ENCODE results near the gene CBLN1.

The CBLN1 gene

GRCh38 chr16:49281480-49281842 lies at the start of gene CBLN1:
CBLN1 (minus strand) TSS chr16:49281838; CDS start chr16:49281465, 373 bp downstream.
- DNase-seq (ENCODE audit: low read depth): no peak

- DNase-seq (ENCODE audit: low read depth): no peak
Observed at GRCh38 chr16:49330562-49331201, 49.0 kb upstream of the CBLN1 start.

- no peak for DNase-seq (ENCODE audit: low read depth)
Observed at GRCh38 chr16:49328325-49328724, 46.7 kb upstream of the CBLN1 start.

- DNase-seq (ENCODE audit: low read depth): no peak
Observed at GRCh38 chr16:49327466-49327865, 45.8 kb upstream of the CBLN1 start.

- DNase-seq (ENCODE audit: low read depth): no peak
Observed at GRCh38 chr16:49324703-49325102, 43.1 kb upstream of the CBLN1 start.

GRCh38 chr16:49315602-49316001 lies 34.0 kb upstream of the CBLN1 start:
- no peak for DNase-seq (ENCODE audit: low read depth)

GRCh38 chr16:49312389-49312985 lies 30.8 kb upstream of the CBLN1 start:
- no peak for DNase-seq (ENCODE audit: low read depth)

GRCh38 chr16:49311823-49312222 lies 30.2 kb upstream of the CBLN1 start:
- no peak for DNase-seq (ENCODE audit: low read depth)

GRCh38 chr16:49307176-49307575 lies 25.5 kb upstream of the CBLN1 start:
- no peak for DNase-seq (ENCODE audit: low read depth)

- DNase-seq (ENCODE audit: low read depth): no peak
Observed at GRCh38 chr16:49305406-49305805, 23.8 kb upstream of the CBLN1 start.

- DNase-seq (ENCODE audit: low read depth): no peak
Observed at GRCh38 chr16:49292413-49292812, 10.8 kb upstream of the CBLN1 start.

GRCh38 chr16:49287572-49287971 lies 5.9 kb upstream of the CBLN1 start:
- no peak for DNase-seq (ENCODE audit: low read depth)

GRCh38 chr16:49284962-49285361 lies 3.3 kb upstream of the CBLN1 start:
- no peak for DNase-seq (ENCODE audit: low read depth)

- DNase-seq (ENCODE audit: low read depth): no peak
Observed at GRCh38 chr16:49283376-49284049, 1.9 kb upstream of the CBLN1 start.

- DNase-seq (ENCODE audit: low read depth): no peak
Observed at GRCh38 chr16:49282690-49283375, 1.2 kb upstream of the CBLN1 start.

GRCh38 chr16:49281843-49282642 lies 405 bp upstream of the CBLN1 start:
- no peak for DNase-seq (ENCODE audit: low read depth)

GRCh38 chr16:49280841-49281371 lies 732 bp downstream of the CBLN1 start:
- DNase-seq (ENCODE audit: low read depth): no peak

- DNase-seq (ENCODE audit: low read depth): no peak
Observed at GRCh38 chr16:49280105-49280741, 1.4 kb downstream of the CBLN1 start.

- no peak for DNase-seq (ENCODE audit: low read depth)
Observed at GRCh38 chr16:49278944-49279725, 2.5 kb downstream of the CBLN1 start.

- DNase-seq (ENCODE audit: low read depth): no peak
Observed at GRCh38 chr16:49278567-49278827, 3.1 kb downstream of the CBLN1 start.
